Right lung (tissue), 5 donors: ENCODE measurements around the gene PRDM5. TPM values are rescaled to one million over a fixed set of nuclear protein-coding genes. Genes with fewer than 3 reads are reported as not detected.
"Not testable (repeated sequence)": the region's sequence is repeated elsewhere in the genome, so short reads cannot be mapped to it uniquely, and the experiment has no call there.

Experiments used
- DNase-seq, 2 donors: peaks; one replicate each; pipeline ENCODE4 v3.0.0-alpha.2; 2013
- polyA plus RNA-seq, 5 donors: library from polyadenylated mRNA; unstranded; fragments of 120-200 nt; gene quantifications; one replicate each; pipeline versions ENCODE4 v1.2.1 to v1.2.3, GENCODE V29; 2013; ENCODE audit warnings: inconsistent platforms in 1 of 5, low replicate concordance in 1 of 5; ENCODE audit not compliant: insufficient read length in 5 of 5, insufficient read depth in 1 of 5

The PRDM5 gene
- polyA plus RNA-seq, 5 donors: 21.2 to 40.2 (median 31.4) TPM

DNA sequence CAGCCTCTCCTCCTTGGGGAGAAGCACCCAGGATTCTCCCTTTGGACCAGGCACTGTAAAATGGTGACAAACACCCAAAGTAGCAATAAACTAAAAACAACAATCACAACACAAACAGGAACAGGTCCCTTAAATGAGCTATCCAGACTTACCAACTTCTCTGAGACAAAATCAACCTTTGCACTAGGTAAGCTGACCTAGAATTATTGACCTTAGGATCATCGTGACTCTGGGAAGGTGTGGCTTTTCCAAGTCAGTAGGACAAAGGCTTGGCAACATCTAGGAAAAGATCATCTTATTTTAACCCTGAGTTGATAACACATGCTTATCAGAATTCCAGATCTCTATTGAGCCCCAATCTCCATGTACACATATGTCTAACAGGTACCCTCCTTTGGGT lies 166.7 kb downstream of the PRDM5 start:
- no peak for DNase-seq

DNA sequence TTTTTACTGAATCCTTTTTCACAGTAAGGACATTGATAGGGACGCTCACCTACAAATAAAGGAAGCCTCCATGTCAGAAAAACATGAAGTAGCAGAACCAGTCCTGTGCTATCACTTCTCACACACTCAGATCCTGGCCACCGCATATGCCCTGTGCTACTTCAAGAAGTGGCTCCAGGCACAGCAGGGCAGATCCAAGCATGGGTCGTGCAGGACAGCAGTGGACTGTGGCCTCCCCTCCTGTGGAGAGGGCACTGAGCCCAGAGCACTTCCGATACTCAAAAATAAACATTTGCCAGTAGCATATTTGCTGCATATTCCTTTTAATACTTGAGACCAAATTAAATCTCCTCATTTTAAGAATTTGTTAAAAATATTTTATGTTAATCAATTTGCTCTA lies 167.9 kb downstream of the PRDM5 start:
- no peak for DNase-seq

DNA sequence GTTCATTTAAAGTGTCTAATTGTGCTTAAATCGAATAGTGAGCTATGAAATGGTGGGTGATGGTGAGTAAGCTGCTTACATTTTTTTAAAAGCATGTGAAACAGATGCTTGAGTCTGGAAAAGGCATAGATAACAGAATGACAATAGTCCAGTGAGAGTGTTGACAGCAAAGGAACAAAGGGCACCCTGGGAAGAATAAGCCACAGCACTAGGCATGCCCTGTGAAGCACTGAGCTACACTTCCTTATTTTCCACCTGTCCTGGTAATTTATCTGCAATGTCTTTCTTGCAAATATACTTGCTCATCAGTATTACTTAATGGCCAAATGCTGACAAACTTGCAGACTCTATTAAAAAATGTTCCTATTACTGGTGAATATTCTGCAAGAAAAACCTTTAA lies 168.7 kb downstream of the PRDM5 start:
- DNase-seq: no peak

DNA sequence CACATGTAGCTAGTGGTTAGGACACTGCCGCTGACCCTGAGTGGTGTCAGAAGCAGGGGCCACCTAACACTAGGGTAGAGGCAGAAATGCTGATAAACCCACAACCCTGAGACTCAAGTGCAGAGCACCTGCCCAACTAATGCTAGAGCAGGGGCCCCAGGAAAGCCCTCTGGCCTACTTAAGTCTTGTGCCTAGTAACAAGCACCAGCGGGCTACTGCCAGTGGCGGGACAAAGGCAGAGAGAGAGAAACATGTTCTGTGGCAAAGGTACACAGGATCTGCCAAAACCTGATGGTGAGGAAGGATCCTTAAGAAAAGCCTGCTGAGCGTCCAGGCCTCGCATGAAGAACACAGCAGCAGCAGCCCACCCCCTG lies 172.4 kb downstream of the PRDM5 start:
- DNase-seq: no peak

DNA sequence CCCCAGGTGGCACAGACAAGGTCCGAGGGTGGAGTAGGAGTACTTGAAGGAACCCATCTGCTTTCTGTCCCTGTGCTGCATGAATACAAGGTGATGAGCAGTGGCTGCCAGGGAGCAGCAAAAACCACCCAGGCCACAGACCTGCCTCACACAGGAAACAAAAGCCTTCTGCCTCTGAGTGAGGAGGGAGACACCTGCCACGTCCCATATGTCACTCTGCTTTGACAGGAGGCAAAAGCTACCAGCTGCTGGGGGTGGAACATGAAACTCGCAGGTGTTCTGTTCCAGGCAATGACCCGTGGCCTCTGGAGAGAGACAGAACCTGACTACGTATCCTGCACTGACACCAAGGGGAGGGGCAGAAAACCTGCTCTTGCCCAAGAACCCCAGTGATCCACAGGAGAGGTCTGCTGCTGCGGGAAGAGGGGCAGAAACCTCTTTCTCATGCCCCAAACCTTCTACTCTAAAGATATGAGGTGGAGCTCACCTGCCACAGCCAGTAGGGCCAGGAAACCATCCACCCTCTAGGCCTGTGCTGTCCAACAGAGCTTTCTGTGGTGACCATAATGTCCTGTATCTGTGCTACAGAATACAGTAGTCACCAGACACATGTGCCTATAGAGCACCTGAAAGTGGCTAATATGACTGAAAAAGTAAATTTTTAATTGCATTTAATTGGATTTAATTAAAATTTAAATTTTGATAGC lies 172.9 kb downstream of the PRDM5 start:
- DNase-seq: no peak

DNA sequence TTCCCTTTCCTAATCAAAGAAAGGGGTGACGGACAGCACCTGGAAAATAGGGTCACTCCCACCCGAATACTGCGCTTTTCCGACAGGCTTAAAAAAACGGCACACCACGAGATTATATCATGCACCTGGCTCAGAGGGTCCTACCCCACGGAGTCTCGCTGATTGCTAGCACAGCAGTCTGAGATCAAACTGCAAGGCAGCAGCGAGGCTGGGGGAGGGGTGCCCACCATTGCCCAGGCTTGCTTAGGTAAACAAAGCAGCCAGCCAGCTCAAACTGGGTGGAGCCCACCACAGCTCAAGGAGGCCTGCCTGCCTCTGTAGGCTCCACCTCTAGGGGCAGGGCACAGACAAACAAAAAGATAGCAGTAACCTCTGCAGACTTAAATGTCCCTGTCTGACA lies 180.9 kb downstream of the PRDM5 start:
- not testable (repeated sequence) for DNase-seq

DNA sequence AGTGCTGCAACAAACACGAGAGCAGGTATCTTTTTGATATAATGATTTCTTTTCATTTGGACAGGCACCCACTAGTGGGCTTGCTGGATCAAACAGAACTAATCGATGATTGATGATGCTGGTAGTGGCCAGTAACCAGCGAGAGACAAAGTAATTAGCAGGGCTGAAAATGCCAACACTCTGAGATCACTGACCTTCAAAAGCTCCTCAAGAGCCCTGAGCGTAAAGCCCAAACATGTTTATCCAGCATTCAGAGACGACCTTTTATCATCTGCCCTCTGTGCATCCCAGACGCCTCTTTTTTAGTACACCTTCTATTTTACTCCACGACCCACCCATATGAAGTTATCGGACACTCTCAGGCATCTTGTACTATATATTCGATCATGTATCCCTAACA lies 186.2 kb downstream of the PRDM5 start:
- no peak for DNase-seq

DNA sequence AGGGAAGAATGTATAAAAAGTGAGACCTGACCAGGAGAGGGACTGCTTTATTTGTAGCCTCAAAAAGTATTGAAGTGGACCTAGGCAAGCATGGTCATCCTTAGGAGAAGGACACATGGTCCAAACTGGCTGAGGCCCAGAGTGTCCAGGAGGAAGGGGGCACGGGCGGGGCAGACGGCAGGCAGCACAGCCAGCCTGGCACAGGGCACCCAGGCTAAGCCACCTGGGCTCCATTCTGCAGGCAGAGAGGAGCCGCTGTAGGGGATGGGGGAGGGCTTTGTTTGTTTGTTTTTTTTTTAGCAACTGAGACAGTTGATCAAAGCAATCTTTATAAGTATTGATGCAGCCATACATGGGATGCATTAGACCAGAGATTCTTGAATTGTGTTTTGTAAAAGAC lies 188.6 kb downstream of the PRDM5 start:
- DNase-seq: no peak

DNA sequence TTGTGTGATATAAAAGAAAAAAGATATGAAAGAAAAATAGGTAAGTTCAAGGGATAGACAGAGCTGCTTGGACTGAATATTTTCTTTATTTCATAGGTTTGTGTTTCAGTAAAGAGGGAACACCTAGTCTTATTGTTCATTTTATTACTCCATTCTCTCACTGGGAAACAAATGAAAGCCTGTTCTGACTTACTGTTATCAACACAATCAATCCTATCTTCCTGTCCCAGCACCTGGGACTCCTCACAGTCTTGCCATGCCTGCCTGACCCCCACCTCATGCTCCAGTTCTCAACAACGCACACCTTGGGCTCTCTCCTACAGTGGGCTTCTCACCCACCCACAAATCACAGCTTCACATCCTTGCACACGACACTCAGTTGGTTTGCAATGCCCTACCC lies 189.5 kb downstream of the PRDM5 start:
- DNase-seq: no peak

DNA sequence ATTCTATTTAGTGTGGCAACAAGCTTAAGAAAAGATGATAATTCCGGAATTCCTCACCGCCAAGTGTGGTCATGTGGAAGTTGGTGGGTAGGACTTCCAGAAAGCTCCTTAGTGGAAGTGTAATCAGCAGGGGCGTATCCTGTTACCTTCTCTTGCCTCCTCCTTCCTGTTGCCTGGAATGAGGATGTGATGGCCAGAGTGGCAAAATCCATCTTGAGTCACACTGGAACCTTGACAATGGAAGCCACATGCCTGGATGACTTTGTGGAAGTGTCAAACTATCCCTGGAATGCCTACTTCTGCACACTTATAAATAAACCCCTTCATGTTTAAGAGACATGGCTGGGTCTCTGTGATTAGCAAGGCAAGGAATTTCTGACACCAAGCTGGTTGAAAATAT lies 191.0 kb downstream of the PRDM5 start:
- no peak for DNase-seq

DNA sequence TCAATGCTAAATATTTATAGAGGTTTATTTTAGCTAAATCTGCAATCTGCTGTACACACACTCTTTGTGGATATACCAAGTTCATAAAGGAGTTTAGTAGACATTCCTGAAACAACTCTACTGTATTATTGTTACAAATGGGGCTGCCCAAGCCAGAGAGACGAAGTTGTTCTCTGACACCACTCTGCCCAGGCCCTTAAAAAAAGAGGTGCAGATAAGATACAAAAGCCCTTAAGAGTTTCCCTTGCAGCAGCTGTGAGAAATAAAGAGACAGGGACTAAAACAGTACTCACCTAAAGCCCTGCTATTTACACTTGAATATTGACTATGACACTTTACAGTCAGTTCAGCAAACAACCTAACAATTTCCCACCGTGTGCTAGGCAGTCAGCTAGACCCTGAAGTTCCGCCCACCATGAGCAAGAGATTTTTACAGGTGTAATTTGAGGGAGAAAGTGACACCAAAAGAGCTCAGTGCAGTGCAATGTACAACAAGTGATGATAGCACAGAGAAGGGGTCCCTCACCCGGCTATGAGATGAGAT lies 191.7 kb downstream of the PRDM5 start:
- no peak for DNase-seq

DNA sequence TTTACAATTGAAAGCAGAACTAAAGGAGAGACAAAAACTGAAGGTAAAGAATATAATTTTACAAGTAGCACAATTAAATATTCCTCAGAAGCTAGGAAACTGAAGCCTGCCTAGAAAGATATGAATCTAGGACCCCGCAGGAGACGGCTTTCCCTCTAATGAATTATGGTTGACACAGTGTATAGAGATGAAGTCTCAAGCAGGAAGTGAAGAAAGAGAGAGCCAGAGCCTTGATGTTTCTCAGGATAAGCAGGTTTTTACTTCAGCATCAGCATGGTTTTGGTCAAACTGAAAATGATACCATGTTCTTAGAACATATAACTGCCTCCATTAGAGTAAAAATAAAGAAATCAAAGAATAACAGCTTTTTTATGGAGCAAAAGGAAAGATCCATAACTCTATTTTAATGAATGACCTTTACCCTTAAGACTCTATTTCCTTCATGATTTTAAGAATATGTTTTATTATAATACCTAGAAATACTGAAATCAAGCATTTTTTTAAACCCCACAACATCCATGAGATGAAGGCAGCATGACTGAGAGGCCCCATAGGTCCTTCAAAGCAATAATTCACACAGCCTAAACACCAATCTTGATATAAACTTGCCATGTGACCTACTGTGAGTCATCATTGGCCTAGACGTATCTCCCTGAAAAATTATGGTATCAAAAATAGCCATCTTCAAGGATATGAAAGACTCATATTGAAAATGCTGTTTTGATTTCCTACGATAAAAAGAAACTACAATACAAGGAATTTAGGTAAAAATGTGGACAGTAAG lies 193.4 kb downstream of the PRDM5 start:
- DNase-seq: no peak

DNA sequence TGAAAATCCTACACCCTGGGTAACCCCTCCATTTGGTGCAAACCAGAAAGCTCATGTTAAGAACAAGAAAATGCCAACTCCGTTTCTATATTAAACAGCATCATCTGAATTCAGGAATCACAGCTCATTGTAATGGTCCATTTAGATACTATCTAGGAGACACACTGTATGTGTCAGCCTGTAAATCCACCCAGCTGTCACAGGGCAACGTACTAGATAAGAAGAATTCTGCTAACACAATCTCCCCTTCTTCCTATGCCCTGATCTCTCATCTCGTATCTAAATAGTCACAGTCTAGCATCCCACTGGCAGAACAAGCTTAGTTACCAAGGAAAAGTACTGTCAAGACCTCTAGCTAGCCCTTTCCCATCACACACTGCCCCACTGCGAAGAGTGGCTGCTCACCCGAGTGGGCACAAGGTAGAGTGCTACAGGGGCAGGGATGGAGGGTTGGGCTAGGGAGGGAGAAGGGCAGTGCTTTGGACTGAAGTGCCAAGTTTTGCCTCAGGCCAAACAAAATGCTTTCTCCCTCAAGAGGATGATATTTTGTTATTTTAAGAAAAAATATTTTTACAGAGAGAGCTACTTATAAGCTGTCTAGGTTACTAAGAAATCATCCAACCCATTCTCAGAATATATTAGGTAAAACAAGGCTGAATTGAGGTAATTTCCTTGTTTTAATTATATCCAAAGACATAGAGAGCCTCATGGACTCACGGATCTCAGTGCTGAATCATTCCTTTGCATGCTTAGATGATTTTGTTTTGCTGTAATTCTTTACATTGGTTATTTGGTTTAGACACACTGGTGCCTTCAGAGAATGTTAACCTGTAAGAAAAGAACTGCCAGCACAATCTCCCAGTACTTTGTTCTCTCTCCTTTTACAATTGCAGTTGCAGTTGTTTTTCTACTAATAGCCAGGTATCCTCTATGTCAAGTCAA lies 196.6 kb downstream of the PRDM5 start:
- no peak for DNase-seq

DNA sequence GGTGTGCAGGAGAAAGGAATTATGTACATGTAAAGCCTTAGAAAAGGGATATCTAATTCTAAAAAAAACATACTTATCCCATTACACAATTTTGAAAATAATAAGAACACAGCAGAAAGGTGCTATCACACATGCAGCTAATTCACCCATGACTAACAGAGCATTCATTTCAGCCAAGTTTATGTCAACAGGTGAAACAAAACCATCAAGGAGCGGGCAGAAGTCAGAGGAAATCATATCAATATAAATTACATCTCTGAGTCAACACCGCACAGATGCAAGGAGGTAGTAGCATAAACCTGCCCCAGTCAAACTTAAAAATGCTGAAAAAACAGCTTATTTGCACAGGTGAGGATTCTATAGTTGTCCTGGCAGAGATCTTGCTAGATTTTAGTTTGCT lies 197.9 kb downstream of the PRDM5 start:
- no peak for DNase-seq

DNA sequence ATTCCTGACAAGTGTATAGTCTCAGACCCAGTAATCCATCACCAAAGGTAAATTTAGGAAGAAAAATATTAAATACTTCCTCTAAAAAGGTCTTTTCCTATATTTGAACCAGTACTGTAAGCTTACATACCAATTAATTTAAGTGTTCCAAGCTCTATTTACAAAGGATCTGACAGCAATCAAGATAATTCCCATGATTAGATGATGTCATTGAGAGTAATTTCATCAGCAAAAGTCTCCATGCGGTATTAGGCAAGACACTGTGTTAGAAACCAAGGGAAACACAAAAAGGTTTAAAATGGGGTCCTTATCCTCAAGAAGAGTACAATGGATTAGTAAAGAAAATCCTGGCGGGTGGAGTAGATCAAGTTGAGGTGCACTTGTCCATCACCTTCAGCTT lies 198.5 kb downstream of the PRDM5 start:
- no peak for DNase-seq

DNA sequence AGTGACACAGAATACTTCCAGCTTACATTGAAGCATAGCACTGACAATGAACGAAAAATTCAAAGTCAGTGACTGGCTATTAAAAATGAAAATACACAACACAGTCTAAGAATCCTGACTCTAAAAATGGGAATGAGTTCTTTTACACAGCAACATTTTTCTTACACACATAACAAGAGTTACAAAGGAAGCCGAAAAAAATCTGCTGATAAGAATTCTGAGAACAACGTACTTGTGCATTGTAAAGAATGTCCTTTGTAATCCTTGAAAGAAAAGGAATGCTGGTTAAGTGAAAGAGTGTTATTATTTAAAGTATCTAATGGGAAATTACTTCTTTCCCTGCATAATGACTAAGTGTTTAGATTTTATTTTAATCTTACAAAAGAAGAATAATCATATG lies 199.4 kb downstream of the PRDM5 start:
- DNase-seq: no peak

DNA sequence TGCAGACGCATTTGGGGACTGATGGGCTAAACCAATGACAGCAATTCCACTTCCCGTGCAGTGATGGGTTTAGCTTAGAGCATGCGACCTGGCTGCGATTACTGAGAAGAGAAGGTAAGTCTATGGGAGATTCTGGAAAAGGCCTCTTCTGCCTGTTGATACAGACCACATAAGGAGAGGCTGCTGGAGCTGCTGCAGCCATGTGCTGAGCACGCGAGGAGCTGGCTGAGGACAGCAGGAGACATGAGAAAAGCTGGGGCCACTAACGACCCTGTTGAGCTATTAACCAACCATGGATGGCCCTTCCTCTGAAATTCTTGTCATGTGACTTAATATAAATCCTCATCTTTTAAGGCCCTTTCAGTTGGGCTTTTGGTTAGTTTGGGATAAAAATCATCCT lies 199.9 kb downstream of the PRDM5 start:
- no peak for DNase-seq

DNA sequence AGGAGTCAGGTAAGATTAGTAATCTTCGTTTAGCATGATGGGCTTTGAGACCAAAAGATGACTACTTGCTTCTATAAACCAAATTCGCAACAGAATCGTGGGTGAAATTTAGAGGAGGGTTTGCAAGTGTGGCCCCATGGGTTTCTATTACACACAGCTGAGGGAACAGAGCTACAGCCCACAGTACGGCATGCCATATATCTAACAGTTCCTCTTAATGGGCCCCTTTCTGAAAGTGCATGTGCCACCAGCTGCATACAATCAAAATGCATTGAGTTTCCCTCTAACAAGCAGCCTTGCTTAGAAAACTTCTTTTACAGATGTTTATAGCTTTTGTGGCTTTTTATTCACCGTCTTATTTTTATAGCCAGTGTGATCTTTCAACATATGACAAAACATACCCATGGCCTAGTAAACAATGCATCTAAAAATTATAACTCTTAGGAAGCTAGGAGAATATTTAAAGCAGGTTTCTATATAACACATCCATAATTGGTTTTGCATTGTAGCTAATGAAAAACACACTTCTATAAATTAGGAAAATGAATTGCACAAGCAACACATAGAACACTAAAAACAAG lies 202.1 kb downstream of the PRDM5 start:
- no peak for DNase-seq

DNA sequence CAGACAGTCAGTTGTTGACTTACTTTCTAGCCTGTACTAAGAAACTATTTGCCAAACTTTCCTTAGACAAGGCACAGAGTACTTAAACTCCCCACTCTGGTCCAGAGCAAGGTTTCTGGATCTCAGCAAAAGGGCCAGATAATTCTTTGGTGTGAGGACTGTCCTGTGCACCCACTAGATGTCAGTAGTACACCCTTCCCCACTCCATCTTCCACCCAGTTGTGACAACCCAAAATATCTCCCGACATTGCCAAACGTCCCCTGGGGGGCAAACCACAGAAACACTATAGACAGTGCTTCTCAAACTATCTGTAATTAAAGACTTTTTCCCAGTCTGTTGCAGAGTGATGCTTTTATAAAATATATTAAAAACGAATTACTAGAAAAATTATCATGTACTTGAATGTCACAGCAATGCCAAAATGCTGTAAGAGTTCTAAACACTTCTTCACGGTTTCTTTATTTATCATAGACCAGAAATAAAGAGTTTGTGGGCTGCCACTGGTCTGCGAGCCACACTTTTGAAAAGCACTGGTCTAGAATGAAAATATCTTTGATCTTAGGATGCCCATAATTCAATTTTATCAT lies 203.5 kb downstream of the PRDM5 start:
- DNase-seq: peak; percentile 26 to 47

DNA sequence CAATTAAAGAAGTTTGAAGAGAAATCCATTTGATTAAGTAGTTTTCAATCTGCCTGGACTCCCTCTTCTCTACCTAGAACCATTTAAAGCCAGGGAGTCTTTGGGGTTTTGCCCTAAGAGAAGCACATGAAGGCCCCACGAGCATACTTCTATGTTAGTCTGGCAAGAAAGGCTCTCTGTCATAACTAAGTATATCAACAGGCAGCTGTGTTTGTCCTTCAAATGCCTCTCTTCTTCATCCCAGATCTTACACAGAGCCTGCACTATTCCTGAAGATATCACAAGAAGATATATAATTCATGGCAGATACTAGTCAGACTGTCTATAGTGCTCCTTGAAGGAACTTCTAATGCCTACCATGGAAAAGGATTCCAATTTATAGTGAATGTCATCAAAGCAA lies 206.2 kb downstream of the PRDM5 start:
- no peak for DNase-seq

DNA sequence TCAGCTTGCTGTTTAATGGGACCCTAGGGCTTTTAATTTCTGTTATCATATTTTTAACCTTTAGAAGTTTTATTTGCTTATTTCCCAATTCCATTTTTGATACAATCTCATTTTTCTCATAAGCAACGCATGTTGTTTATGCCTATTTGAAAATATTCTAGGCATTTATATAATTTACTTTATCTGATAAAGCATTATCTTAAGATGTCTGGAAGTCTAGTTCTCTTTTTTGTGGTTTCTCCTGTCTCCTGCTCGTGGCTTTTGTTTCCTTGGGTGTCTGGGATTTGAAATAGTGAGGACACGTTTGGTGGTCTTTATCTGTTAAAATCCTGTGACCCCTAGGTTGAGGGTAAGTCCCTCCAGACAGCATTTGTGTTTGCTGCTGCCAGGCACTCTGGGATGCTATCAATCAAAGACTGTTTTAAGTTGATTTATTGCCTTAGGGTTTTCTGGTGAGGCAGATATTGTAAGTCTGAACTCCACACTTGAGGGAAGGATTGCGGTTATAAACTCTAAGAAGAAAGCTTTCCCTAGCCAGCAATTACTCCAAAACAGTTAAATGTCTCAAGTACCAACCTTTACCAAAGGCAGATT lies 208.0 kb downstream of the PRDM5 start:
- no peak for DNase-seq
